ENCODE measurements around the gene MTMR10.

Gene MTMR10

GRCh38 chr15:31010036-31010435 lies 18.6 kb upstream of the MTMR10 start:
- no peak for DNase-seq

- DNase-seq: no peak
These were observed 14.2 kb upstream of the MTMR10 start for GRCh38 chr15:31005660-31006059.

- DNase-seq: no peak
These were observed 12.8 kb upstream of the MTMR10 start for GRCh38 chr15:31004220-31004733.

- no peak for DNase-seq
These were observed 10.3 kb upstream of the MTMR10 start for GRCh38 chr15:31001702-31002101.

GRCh38 chr15:30999729-31000128 lies 8.3 kb upstream of the MTMR10 start:
- no peak for DNase-seq

- no peak for DNase-seq
These were observed 5.8 kb upstream of the MTMR10 start for GRCh38 chr15:30997270-30997669.

GRCh38 chr15:30992249-30992864 lies 929 bp upstream of the MTMR10 start:
- DNase-seq: no peak

GRCh38 chr15:30990446-30991254 lies 778 bp downstream of the MTMR10 start:
- DNase-seq: no peak

- DNase-seq: no peak
These were observed 1.4 kb downstream of the MTMR10 start for GRCh38 chr15:30990036-30990435.

GRCh38 chr15:30985081-30985531 lies 6.3 kb downstream of the MTMR10 start:
- no peak for DNase-seq

- DNase-seq: no peak
These were observed 6.9 kb downstream of the MTMR10 start for GRCh38 chr15:30984542-30984941.

GRCh38 chr15:30984118-30984517 lies 7.3 kb downstream of the MTMR10 start:
- no peak for DNase-seq

- DNase-seq: no peak
These were observed 12.0 kb downstream of the MTMR10 start for GRCh38 chr15:30979457-30979856.

- DNase-seq: no peak
These were observed 13.1 kb downstream of the MTMR10 start for GRCh38 chr15:30978328-30978727.

- no peak for DNase-seq
These were observed 17.3 kb downstream of the MTMR10 start for GRCh38 chr15:30974112-30974511.

GRCh38 chr15:30973379-30973778 lies 18.0 kb downstream of the MTMR10 start:
- no peak for DNase-seq

- no peak for DNase-seq
These were observed 21.7 kb downstream of the MTMR10 start for GRCh38 chr15:30969724-30970123.

GRCh38 chr15:30963681-30964080 lies 27.7 kb downstream of the MTMR10 start:
- no peak for DNase-seq

- no peak for DNase-seq
These were observed 28.8 kb downstream of the MTMR10 start for GRCh38 chr15:30962659-30963058.

- no peak for DNase-seq
These were observed 29.3 kb downstream of the MTMR10 start for GRCh38 chr15:30962079-30962478.

- no peak for DNase-seq
These were observed 33.2 kb downstream of the MTMR10 start for GRCh38 chr15:30958219-30958618.

GRCh38 chr15:30956216-30957124 lies 35.0 kb downstream of the MTMR10 start:
- no peak for DNase-seq

GRCh38 chr15:30954674-30955073 lies 36.8 kb downstream of the MTMR10 start:
- no peak for DNase-seq
